Epithelial cell of proximal tubule (primary cell): ENCODE data around the gene MRPL43. TPM values are rescaled to one million over a fixed set of nuclear protein-coding genes. Genes with fewer than 3 reads are reported as not detected.

Source experiments
- DNase-seq: peaks from one replicate; pipeline ENCODE4 v3.0.0-alpha.2; 2011; ENCODE audit warnings: low read depth
- H3K4me3 ChIP-seq: 2 replicates; pipeline ENCODE4 v1.5.1; 2011; ENCODE audit warnings: low read depth, mild to moderate bottlenecking, low read length
- total RNA-seq: library from RNA; depleted of rRNA; stranded (reverse); fragments of >200 nt; gene quantifications from 2 replicates; pipeline ENCODE4 v1.2.3, GENCODE V29; 2015
- TF ChIP-seq, protein P1 (sequence below): conservative IDR thresholded peaks from 2 replicates; pipeline ENCODE4 v1.5.1; 2012; ENCODE audit warnings: low read depth, mild to moderate bottlenecking, low read length

Gene MRPL43
- total RNA-seq, 1 donor from 2014 or later: 99.6 TPM

DNA sequence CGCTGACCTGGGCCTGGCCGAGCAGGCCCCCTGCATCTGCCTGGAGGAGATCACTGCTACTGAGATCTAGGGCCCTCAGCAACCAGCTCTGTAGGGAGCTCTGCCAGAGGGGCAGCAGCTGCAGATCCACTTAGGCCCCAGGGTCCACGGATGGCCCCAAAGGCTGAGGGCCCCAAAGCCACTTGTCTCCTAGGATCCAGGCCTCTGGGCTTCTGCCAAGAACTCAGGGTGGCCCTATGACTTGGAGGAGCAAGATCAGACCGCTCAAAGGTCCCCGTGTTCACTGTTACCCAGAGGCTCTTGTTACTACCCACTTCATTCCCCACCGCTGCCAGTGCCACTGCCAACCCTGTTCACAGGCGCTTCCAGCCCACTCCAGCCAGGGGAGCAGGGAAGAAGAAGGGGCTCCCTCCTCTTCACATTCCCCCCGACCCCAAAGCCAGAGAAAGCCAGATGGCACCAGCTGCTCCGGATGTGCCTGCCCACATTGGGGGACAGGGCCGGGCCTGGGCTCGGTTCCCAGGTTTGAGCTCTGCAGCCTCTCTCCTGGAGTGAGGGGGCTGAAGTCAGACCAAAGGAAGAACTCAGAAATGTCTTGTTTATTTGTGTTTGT is 19.9 kb upstream of the MRPL43 start:
- no peak for DNase-seq
- H3K4me3 ChIP-seq: no peak overlapping the region
- TF ChIP-seq, protein P1, sequence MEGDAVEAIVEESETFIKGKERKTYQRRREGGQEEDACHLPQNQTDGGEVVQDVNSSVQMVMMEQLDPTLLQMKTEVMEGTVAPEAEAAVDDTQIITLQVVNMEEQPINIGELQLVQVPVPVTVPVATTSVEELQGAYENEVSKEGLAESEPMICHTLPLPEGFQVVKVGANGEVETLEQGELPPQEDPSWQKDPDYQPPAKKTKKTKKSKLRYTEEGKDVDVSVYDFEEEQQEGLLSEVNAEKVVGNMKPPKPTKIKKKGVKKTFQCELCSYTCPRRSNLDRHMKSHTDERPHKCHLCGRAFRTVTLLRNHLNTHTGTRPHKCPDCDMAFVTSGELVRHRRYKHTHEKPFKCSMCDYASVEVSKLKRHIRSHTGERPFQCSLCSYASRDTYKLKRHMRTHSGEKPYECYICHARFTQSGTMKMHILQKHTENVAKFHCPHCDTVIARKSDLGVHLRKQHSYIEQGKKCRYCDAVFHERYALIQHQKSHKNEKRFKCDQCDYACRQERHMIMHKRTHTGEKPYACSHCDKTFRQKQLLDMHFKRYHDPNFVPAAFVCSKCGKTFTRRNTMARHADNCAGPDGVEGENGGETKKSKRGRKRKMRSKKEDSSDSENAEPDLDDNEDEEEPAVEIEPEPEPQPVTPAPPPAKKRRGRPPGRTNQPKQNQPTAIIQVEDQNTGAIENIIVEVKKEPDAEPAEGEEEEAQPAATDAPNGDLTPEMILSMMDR: no peak

DNA sequence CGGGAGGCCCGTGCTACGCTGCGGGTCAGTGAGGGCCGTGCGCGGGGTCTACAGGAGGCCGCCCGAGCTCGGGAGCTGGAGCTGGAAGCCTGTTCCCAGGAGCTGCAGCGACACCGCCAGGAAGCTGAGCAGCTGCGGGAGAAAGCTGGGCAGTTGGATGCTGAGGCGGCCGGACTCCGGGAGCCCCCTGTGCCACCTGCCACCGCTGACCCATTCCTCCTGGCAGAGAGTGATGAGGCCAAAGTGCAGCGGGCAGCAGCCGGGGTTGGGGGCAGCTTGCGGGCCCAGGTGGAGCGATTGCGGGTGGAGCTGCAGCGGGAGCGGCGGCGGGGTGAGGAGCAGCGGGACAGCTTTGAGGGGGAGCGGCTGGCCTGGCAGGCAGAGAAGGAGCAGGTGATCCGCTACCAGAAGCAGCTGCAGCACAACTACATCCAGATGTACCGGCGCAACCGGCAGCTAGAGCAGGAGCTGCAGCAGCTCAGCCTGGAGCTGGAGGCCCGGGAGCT is 19.3 kb upstream of the MRPL43 start:
- TF ChIP-seq, protein P1: no peak
- no peak for DNase-seq
- H3K4me3 ChIP-seq: no peak overlapping the region

DNA sequence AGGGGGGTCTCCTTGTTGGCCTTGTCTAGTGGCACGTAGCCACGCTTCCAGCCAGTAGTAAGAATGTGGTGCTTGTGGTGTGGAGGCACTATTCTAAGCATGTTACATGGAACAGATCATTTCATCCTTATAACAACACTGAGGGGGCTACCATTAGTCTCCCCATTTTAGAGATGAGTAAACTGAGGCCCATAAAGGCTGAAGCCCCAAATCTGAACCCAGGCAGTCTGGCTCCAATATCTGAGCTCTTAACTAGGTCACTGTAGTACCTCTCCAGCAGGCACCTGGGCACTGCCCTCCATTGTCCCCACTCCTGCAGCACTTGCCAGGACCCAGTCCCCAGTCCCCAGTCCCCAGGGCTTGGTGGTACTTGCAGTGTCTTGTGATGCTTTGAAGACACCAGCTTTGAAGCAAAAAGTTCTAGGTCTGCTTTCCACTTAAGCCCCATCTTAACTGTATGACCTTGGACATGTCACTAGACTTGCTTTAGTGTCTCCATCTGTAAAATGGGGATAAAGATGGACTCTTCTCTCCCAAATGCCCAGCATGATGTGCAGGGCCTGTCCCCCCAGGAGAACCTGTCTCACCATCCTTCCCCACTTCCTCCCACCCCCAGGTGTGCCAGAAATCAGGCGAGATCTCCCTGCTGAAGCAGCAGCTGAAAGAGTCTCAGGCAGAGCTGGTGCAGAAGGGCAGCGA is 18.7 kb upstream of the MRPL43 start:
- no peak overlapping the region for H3K4me3 ChIP-seq
- TF ChIP-seq, protein P1: no peak
- DNase-seq: no peak

DNA sequence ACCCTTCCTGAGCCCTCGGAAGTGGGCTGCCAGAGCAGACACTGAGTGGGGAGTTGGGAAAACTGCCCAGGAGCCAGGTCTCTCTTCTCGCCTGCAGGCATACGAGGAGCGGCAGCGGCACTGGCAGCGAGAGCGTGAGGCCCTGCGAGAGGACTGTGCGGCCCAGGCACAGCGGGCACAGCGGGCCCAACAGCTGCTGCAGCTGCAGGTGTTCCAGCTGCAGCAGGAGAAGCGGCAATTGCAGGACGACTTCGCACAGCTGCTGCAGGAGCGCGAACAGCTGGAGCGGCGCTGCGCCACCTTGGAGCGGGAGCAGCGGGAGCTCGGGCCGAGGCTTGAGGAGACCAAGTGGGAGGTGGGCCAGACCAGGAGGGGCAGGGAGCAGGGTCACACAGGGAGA is 18.1 kb upstream of the MRPL43 start:
- TF ChIP-seq, protein P1: no peak
- no peak for DNase-seq
- H3K4me3 ChIP-seq: no peak overlapping the region

DNA sequence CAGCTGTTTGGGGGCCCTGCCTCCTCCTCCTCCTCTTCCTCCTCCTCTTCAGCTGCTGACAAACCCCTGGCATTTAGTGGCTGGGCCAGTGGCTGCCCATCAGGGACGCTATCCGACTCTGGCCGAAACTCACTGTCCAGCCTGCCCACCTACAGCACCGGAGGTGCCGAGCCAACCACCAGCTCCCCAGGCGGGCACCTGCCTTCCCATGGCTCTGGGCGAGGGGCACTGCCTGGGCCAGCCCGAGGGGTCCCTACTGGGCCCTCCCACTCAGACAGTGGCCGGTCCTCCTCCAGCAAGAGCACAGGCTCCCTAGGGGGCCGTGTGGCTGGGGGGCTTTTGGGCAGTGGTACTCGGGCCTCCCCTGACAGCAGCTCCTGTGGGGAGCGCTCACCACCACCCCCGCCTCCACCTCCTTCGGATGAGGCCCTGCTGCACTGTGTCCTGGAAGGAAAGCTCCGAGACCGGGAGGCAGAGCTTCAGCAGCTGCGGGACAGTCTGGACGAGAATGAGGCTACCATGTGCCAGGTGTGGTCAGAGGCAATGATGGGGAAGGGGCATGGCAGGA is 16.4 kb upstream of the MRPL43 start:
- no peak for DNase-seq
- TF ChIP-seq, protein P1: no peak
- H3K4me3 ChIP-seq: no peak overlapping the region

DNA sequence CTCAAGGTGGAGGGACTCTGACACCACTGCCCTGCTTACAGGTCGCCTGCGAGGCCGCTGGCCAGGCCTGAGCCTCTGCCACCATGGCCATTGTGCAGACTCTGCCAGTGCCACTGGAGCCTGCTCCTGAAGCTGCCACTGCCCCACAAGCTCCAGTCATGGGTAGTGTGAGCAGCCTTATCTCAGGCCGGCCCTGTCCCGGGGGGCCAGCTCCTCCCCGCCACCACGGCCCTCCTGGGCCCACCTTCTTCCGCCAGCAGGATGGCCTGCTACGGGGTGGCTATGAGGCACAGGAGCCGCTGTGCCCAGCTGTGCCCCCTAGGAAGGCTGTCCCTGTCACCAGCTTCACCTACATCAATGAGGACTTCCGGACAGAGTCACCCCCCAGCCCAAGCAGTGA is 15.2 kb upstream of the MRPL43 start:
- TF ChIP-seq, protein P1: no peak
- DNase-seq: no peak
- no peak overlapping the region for H3K4me3 ChIP-seq
